GM18505 (cell line): ENCODE results near the gene HGD.
"Not testable (repeated sequence)": the region's sequence is repeated elsewhere in the genome, so short reads cannot be mapped to it uniquely, and the experiment has no call there.

Source experiments
- ATAC-seq: cut with Tn5 transposase; IDR thresholded peaks from one replicate; pipeline ENCODE4 v1.9.1; 2021; ENCODE audit not compliant: unreplicated experiment
- POLR2A ChIP-seq: IDR thresholded peaks from 4 replicates; pipeline ENCODE4 v1.6.1; 2011; ENCODE audit warnings: borderline replicate concordance; ENCODE audit not compliant: insufficient read depth, insufficient read length; ENCODE audit errors: extremely low read depth

The HGD gene

GRCh38 chr3:120637851-120638559 is 44.0 kb downstream of the HGD start:
- TF ChIP-seq POLR2A: no peak
- ATAC-seq: no peak

GRCh38 chr3:120636795-120637401 is 45.1 kb downstream of the HGD start:
- no peak for TF ChIP-seq POLR2A

GRCh38 chr3:120634539-120634938 is 47.5 kb downstream of the HGD start:
- no peak for TF ChIP-seq POLR2A
- ATAC-seq: no peak

More at GRCh38 chr3:120636795-120637401, 45.1 kb downstream of the HGD start:
- no peak for ATAC-seq

GRCh38 chr3:120625159-120625586 is 56.9 kb downstream of the HGD start:
- TF ChIP-seq POLR2A: no peak
- ATAC-seq: no peak

- no peak for ATAC-seq
- no peak for TF ChIP-seq POLR2A
Measured at GRCh38 chr3:120623727-120624093, 58.3 kb downstream of the HGD start.

GRCh38 chr3:120622870-120623726 is 58.9 kb downstream of the HGD start:
- TF ChIP-seq POLR2A: no peak
- no peak for ATAC-seq

- no peak for ATAC-seq
- TF ChIP-seq POLR2A: no peak
Measured at GRCh38 chr3:120622457-120622856, 59.6 kb downstream of the HGD start.

- not testable (repeated sequence) for ATAC-seq
Measured at GRCh38 chr3:120616745-120617144, 65.3 kb downstream of the HGD start.

GRCh38 chr3:120615847-120616609 is 66.0 kb downstream of the HGD start:
- TF ChIP-seq POLR2A: no peak
- no peak for ATAC-seq

- ATAC-seq: no peak
- TF ChIP-seq POLR2A: no peak
Measured at GRCh38 chr3:120614765-120615164, 67.3 kb downstream of the HGD start.

- TF ChIP-seq POLR2A: no peak
- ATAC-seq: no peak
Measured at GRCh38 chr3:120608506-120608905, 73.5 kb downstream of the HGD start.

GRCh38 chr3:120604784-120605183 is 77.3 kb downstream of the HGD start:
- no peak for TF ChIP-seq POLR2A
- no peak for ATAC-seq

GRCh38 chr3:120604382-120604781 is 77.7 kb downstream of the HGD start:
- no peak for TF ChIP-seq POLR2A
- ATAC-seq: no peak
